Upper lobe of right lung (tissue), 1 donor: ENCODE measurements around the gene ZFAND3. TPM values are rescaled to one million over a fixed set of nuclear protein-coding genes. Genes with fewer than 3 reads are reported as not detected.

Source experiments
- ATAC-seq: fragments of 200-7000 bp; cut with Tn5 transposase; one replicate; pipeline ENCODE4 v1.9.1; 2020; ENCODE audit warnings: mild to moderate bottlenecking, moderate library complexity
- DNase-seq: peaks from one replicate; pipeline ENCODE4 v3.0.0-alpha.2; 2020
- H3K27ac ChIP-seq: fragments of 200-600 bp; one replicate; pipeline ENCODE4 v1.8.0; 2022
- H3K27me3 ChIP-seq: fragments of 200-600 bp; one replicate; pipeline ENCODE4 v1.8.0; 2022; ENCODE audit warnings: mild to moderate bottlenecking
- H3K36me3 ChIP-seq: fragments of 200-600 bp; one replicate; pipeline ENCODE4 v1.8.0; 2022
- H3K4me1 ChIP-seq: fragments of 200-600 bp; one replicate; pipeline ENCODE4 v1.8.0; 2022
- H3K4me3 ChIP-seq: fragments of 200-600 bp; one replicate; pipeline ENCODE4 v1.8.0; 2022; ENCODE audit warnings: mild to moderate bottlenecking
- H3K9me3 ChIP-seq: fragments of 200-600 bp; one replicate; pipeline ENCODE4 v1.8.0; 2022
- intact Hi-C: fragments of 100-400 bp; cut with DNase I; formaldehyde crosslinking; loops from one replicate; pipeline ENCODE4 v1.11.0; 2022
- total RNA-seq: library from RNA; stranded (reverse); fragmentation: NEBNext Ultra II Directional; extraction: Animal tissue kit (Norgen Biotek cat#: 25700); gene quantifications from one replicate; pipeline ENCODE4 v1.2.1, GENCODE V29; 2021
- TF ChIP-seq, protein P1 (sequence below): fragments of 200-600 bp; IDR thresholded peaks from one replicate; pipeline ENCODE4 v1.8.0; 2022; ENCODE audit warnings: antibody characterized with exemption
- donor health status: DM: no; HTN: yes; CAD: no; lungs with severe emphysema.

Gene ZFAND3
- total RNA-seq, 1 donor from 2014 or later: 69.1 TPM

DNA sequence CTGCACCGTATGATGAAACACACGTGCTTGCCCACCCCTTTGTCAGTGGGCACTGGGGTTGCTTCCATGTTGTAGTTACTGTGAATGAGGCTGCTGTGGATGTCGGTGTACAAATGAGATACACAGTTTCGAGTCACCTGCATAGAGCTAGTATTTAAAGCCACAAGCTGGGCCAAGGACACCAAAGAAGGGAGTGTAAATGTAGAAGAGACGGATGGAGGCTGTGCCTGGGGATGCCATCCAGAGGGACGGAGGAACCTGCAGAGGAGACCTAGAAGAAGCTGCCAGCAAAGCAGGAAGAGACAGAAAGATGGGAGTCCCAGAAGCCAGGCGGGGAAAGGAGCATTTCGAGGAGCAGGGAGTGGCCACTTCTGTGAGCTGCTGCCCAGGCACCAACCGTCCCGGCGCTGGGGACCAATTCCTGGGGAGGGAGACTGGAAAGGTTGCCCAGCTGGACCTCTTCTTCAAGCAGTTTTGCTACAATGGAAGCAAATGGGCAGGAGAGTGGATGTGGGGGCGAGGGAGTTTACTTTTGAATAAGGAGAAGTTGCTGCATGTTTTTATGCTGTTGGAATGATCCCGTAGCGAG, 339.3 kb downstream of the ZFAND3 start:
- TF ChIP-seq, protein P1, sequence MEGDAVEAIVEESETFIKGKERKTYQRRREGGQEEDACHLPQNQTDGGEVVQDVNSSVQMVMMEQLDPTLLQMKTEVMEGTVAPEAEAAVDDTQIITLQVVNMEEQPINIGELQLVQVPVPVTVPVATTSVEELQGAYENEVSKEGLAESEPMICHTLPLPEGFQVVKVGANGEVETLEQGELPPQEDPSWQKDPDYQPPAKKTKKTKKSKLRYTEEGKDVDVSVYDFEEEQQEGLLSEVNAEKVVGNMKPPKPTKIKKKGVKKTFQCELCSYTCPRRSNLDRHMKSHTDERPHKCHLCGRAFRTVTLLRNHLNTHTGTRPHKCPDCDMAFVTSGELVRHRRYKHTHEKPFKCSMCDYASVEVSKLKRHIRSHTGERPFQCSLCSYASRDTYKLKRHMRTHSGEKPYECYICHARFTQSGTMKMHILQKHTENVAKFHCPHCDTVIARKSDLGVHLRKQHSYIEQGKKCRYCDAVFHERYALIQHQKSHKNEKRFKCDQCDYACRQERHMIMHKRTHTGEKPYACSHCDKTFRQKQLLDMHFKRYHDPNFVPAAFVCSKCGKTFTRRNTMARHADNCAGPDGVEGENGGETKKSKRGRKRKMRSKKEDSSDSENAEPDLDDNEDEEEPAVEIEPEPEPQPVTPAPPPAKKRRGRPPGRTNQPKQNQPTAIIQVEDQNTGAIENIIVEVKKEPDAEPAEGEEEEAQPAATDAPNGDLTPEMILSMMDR: no peak
- Histone ChIP-seq H3K36me3 (no peaks in the 10 kb centered on the region), H3K4me3 (no peak overlapping the region), H3K27ac (no peak overlapping the region), H3K4me1 (peaks cover 7% of the 10 kb centered on the region), H3K27me3 (no peaks in the 10 kb centered on the region), H3K9me3 (no peaks in the 10 kb centered on the region)
- intact Hi-C loops: no loop called here
- DNase-seq (peak; percentile 46), ATAC-seq (no peak)

DNA sequence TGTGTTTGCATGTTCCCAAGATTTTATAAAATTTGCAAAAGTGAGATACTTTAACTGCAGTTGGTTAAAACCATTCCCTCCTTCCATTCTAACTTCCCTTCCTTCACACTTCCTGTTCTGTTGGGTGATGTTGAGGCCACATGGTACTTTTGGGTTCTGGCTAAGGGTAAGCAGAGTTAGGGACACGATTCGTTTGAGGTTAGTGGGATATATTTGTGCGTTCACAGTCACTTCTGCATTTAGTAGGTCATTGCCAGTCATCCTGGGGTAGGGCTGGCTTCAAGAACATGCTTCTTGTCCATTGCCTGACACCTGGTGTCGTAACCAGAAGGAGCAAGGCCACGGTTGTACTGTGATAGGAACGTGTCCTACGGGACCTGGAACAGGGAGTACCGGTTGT, 340.1 kb downstream of the ZFAND3 start:
- no peak overlapping the region for H3K27ac ChIP-seq
- H3K9me3 ChIP-seq: no peaks in the 10 kb centered on the region
- no peaks in the 10 kb centered on the region for H3K36me3 ChIP-seq
- H3K4me3 ChIP-seq: no peak overlapping the region
- intact Hi-C loops: no loop called here
- ATAC-seq (no peak), DNase-seq (peak; percentile 11)
- no peaks in the 10 kb centered on the region for H3K27me3 ChIP-seq
- peaks cover 5% of the 10 kb centered on the region for H3K4me1 ChIP-seq
- TF ChIP-seq, protein P1: no peak

DNA sequence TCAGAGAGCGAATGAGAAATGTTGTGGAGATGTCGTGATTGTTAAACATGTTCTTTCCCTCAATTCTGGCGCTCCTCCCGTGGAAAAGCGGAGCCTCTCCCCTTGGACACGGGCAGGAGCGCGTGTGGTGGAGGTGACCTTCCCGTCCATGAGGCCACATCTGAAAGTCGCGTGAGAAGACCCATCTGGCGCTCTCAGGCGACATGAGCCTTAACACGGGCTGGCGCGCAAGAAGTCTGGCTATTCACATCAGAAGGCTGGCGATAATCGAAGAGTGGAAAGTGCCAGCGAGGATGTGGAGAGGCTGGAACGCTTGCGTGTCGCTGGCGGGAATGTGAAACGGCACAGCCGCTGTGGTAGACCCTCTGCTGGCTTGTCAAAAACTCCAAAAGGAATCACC, 341.3 kb downstream of the ZFAND3 start:
- Histone ChIP-seq H3K4me3 (no peak overlapping the region), H3K9me3 (no peaks in the 10 kb centered on the region), H3K27me3 (no peaks in the 10 kb centered on the region), H3K4me1 (no peaks in the 10 kb centered on the region), H3K27ac (no peak overlapping the region), H3K36me3 (no peaks in the 10 kb centered on the region)
- DNase-seq (peak; percentile 48), ATAC-seq (no peak)
- TF ChIP-seq, protein P1: no peak
- intact Hi-C loops: no loop called here

DNA sequence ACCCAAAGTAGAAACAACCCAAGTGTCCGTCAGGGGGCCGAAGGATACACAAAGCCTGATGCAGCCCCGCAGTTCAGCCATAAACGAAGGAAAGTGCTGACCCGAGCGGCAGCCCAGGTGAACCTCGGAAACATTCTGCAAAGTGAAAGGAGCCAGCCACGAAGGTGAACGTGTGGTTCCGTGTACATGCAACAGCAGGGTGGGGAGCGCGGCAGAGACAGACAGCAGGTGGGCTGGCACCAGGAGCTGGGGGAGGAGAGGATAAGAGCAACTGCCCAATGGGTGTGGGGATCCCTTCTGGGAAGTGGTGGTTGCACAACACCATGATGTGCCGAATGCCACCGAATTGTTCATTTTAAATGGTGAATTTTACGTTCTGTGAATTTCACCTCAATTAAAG, 341.8 kb downstream of the ZFAND3 start:
- H3K4me3 ChIP-seq: no peak overlapping the region
- H3K36me3 ChIP-seq: no peaks in the 10 kb centered on the region
- no peaks in the 10 kb centered on the region for H3K27me3 ChIP-seq
- TF ChIP-seq, protein P1: no peak
- no peaks in the 10 kb centered on the region for H3K4me1 ChIP-seq
- intact Hi-C loops: no loop called here
- H3K27ac ChIP-seq: no peak overlapping the region
- DNase-seq (no peak), ATAC-seq (no peak)
- H3K9me3 ChIP-seq: no peaks in the 10 kb centered on the region

DNA sequence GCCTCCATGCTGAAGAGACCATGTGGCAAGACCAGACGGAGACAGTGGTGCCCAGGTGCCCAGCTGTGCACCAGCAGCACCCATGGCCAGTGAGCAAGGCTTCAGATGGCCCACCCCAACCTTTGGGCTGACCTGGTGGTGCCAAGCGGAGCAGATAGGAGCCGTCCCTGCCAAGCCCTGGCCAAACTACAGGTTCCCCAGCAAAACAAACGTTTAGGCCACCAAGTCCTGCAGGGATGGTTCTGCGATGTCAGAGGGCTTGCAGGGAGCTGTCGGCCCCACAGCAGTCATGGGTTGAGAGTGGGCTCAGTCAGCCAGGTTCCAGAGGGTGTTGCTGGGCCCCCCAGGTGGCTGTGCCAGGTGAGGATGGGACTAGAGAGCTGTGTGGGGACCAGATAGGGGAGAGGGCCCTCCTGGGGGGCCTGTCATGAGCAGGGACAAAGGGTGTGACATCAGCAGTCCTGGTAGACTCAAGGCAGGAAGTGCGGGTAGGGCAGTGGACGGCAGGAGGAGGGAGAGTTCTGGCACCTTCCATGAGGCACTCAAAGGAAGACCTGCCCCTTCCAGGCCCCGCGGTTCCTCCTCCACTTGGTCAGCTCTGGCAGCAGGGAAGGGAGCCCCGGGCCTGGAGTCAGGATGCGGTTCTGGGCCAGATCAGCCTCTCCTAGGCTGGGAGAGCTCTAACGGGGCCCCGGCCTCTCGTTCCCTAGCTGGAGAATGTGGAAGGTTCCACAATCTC, 342.4 kb downstream of the ZFAND3 start:
- ATAC-seq (peak; percentile 5), DNase-seq (no peak)

More for the DNA sequence above, 342.4 kb downstream of the ZFAND3 start:
- TF ChIP-seq, protein P1: no peak
- H3K36me3 ChIP-seq: no peaks in the 10 kb centered on the region
- H3K9me3 ChIP-seq: no peaks in the 10 kb centered on the region
- no peak overlapping the region for H3K4me3 ChIP-seq
- no peak overlapping the region for H3K27ac ChIP-seq
- no peaks in the 10 kb centered on the region for H3K4me1 ChIP-seq
- intact Hi-C loops: no loop called here
- no peaks in the 10 kb centered on the region for H3K27me3 ChIP-seq
